ENCODE measurements around the gene OR8B3. TPM values are rescaled to one million over a fixed set of nuclear protein-coding genes. Genes with fewer than 3 reads are reported as not detected.

OR8B3 gene
- total and polyA plus RNA-seq, 10 of the 15 experiments (the other 5 are each of a cell fraction or from before 2014, with no cell fraction given): not detected

- TF ChIP-seq SKIL (IDR thresholded peaks at IDR 0.05; ENCODE audit: low read depth, poor library complexity, severe bottlenecking) (no peak), RELA (IDR thresholded peaks at IDR 0.05; ENCODE audit: borderline replicate concordance, partially characterized antibody) (no peak)
Observed at GRCh38 chr11:124346311-124346955, 52.4 kb downstream of the OR8B3 start (continued).

Other genes with a start within 250 kb of the OR8B3 start
Only the 7 nearest of the 12 such genes appear.
- not detected in 2 replicates for gene OR8G5, start 142.6 kb downstream of the OR8B3 start, total RNA-seq (2014; rRNA removed)
- gene OR8G5, start 142.6 kb downstream of the OR8B3 start, total RNA-seq (2014; rRNA removed; fragmentation: Illumina TruSeq; extraction: Trizol): not detected in 2 replicates
- not detected in 2 replicates for gene OR8G5, start 142.6 kb downstream of the OR8B3 start, total RNA-seq (2021)
- gene OR8G5, start 142.6 kb downstream of the OR8B3 start, polyA plus RNA-seq (2011; rRNA removed): not detected in 2 replicates
- gene OR8G5, start 142.6 kb downstream of the OR8B3 start, polyA plus RNA-seq (2014; fragmentation: Illumina TruSeq; extraction: Trizol): not detected in 2 replicates
- not detected for gene OR8G5, start 142.6 kb downstream of the OR8B3 start, polyA plus RNA-seq (2014; fragmentation: Nextera tagmentation; extraction: Ambion mirVana)
- gene OR8G5, start 142.6 kb downstream of the OR8B3 start, polyA plus RNA-seq (2014; rRNA removed): not detected in 2 replicates
- gene OR8G5, start 142.6 kb downstream of the OR8B3 start, polyA plus RNA-seq (2016; fragmentation: Nextera tagmentation; extraction: Ambion mirVana): not detected
- not detected in 2 replicates for gene OR8D1, start 85.1 kb downstream of the OR8B3 start, total RNA-seq (2014; rRNA removed)
- gene OR8D1, start 85.1 kb downstream of the OR8B3 start, total RNA-seq (2014; rRNA removed; fragmentation: Illumina TruSeq; extraction: Trizol): not detected in 2 replicates
- not detected in 2 replicates for gene OR8D1, start 85.1 kb downstream of the OR8B3 start, total RNA-seq (2021)
- gene OR8D1, start 85.1 kb downstream of the OR8B3 start, polyA plus RNA-seq (2011; rRNA removed): not detected in 2 replicates
- gene OR8D1, start 85.1 kb downstream of the OR8B3 start, polyA plus RNA-seq (2014; fragmentation: Illumina TruSeq; extraction: Trizol): not detected in 2 replicates
- not detected for gene OR8D1, start 85.1 kb downstream of the OR8B3 start, polyA plus RNA-seq (2014; fragmentation: Nextera tagmentation; extraction: Ambion mirVana)
- gene OR8D1, start 85.1 kb downstream of the OR8B3 start, polyA plus RNA-seq (2014; rRNA removed): not detected in 2 replicates
- not detected for gene OR8D1, start 85.1 kb downstream of the OR8B3 start, polyA plus RNA-seq (2016; fragmentation: Nextera tagmentation; extraction: Ambion mirVana)
- gene OR8D2, start 78.8 kb downstream of the OR8B3 start, total RNA-seq (2014; rRNA removed): not detected in 2 replicates
- not detected in 2 replicates for gene OR8D2, start 78.8 kb downstream of the OR8B3 start, total RNA-seq (2014; rRNA removed; fragmentation: Illumina TruSeq; extraction: Trizol)
- gene OR8D2, start 78.8 kb downstream of the OR8B3 start, total RNA-seq (2021): not detected in 2 replicates
- not detected in 2 replicates for gene OR8D2, start 78.8 kb downstream of the OR8B3 start, polyA plus RNA-seq (2011; rRNA removed)
- gene OR8D2, start 78.8 kb downstream of the OR8B3 start, polyA plus RNA-seq (2014; fragmentation: Illumina TruSeq; extraction: Trizol): not detected in 2 replicates
- gene OR8D2, start 78.8 kb downstream of the OR8B3 start, polyA plus RNA-seq (2014; fragmentation: Nextera tagmentation; extraction: Ambion mirVana): not detected
- not detected in 2 replicates for gene OR8D2, start 78.8 kb downstream of the OR8B3 start, polyA plus RNA-seq (2014; rRNA removed)
- gene OR8D2, start 78.8 kb downstream of the OR8B3 start, polyA plus RNA-seq (2016; fragmentation: Nextera tagmentation; extraction: Ambion mirVana): not detected
- not detected in 2 replicates for gene OR8B2, start 14.5 kb downstream of the OR8B3 start, total RNA-seq (2014; rRNA removed)
- gene OR8B2, start 14.5 kb downstream of the OR8B3 start, total RNA-seq (2014; rRNA removed; fragmentation: Illumina TruSeq; extraction: Trizol): not detected in 2 replicates
- not detected in 2 replicates for gene OR8B2, start 14.5 kb downstream of the OR8B3 start, total RNA-seq (2021)
- not detected in 2 replicates for gene OR8B2, start 14.5 kb downstream of the OR8B3 start, polyA plus RNA-seq (2011; rRNA removed)
- not detected in 2 replicates for gene OR8B2, start 14.5 kb downstream of the OR8B3 start, polyA plus RNA-seq (2014; fragmentation: Illumina TruSeq; extraction: Trizol)
- gene OR8B2, start 14.5 kb downstream of the OR8B3 start, polyA plus RNA-seq (2014; fragmentation: Nextera tagmentation; extraction: Ambion mirVana): not detected
- gene OR8B2, start 14.5 kb downstream of the OR8B3 start, polyA plus RNA-seq (2014; rRNA removed): not detected in 2 replicates
- not detected for gene OR8B2, start 14.5 kb downstream of the OR8B3 start, polyA plus RNA-seq (2016; fragmentation: Nextera tagmentation; extraction: Ambion mirVana)
- not detected in 2 replicates for gene OR8B4, start 25.8 kb upstream of the OR8B3 start, total RNA-seq (2014; rRNA removed)
- not detected in 2 replicates for gene OR8B4, start 25.8 kb upstream of the OR8B3 start, total RNA-seq (2014; rRNA removed; fragmentation: Illumina TruSeq; extraction: Trizol)
- gene OR8B4, start 25.8 kb upstream of the OR8B3 start, total RNA-seq (2021): not detected in 2 replicates
- gene OR8B4, start 25.8 kb upstream of the OR8B3 start, polyA plus RNA-seq (2011; rRNA removed): not detected in 2 replicates
- not detected in 2 replicates for gene OR8B4, start 25.8 kb upstream of the OR8B3 start, polyA plus RNA-seq (2014; fragmentation: Illumina TruSeq; extraction: Trizol)
- not detected for gene OR8B4, start 25.8 kb upstream of the OR8B3 start, polyA plus RNA-seq (2014; fragmentation: Nextera tagmentation; extraction: Ambion mirVana)
- gene OR8B4, start 25.8 kb upstream of the OR8B3 start, polyA plus RNA-seq (2014; rRNA removed): not detected in 2 replicates
- gene OR8B4, start 25.8 kb upstream of the OR8B3 start, polyA plus RNA-seq (2016; fragmentation: Nextera tagmentation; extraction: Ambion mirVana): not detected
- not detected in 2 replicates for gene OR8B8, start 46.7 kb upstream of the OR8B3 start, total RNA-seq (2014; rRNA removed)
- gene OR8B8, start 46.7 kb upstream of the OR8B3 start, total RNA-seq (2014; rRNA removed; fragmentation: Illumina TruSeq; extraction: Trizol): not detected in 2 replicates
- not detected in 2 replicates for gene OR8B8, start 46.7 kb upstream of the OR8B3 start, total RNA-seq (2021)
- gene OR8B8, start 46.7 kb upstream of the OR8B3 start, polyA plus RNA-seq (2011; rRNA removed): not detected in 2 replicates
- not detected in 2 replicates for gene OR8B8, start 46.7 kb upstream of the OR8B3 start, polyA plus RNA-seq (2014; fragmentation: Illumina TruSeq; extraction: Trizol)
- gene OR8B8, start 46.7 kb upstream of the OR8B3 start, polyA plus RNA-seq (2014; fragmentation: Nextera tagmentation; extraction: Ambion mirVana): not detected
- not detected in 2 replicates for gene OR8B8, start 46.7 kb upstream of the OR8B3 start, polyA plus RNA-seq (2014; rRNA removed)
- not detected for gene OR8B8, start 46.7 kb upstream of the OR8B3 start, polyA plus RNA-seq (2016; fragmentation: Nextera tagmentation; extraction: Ambion mirVana)
- not detected in 2 replicates for gene OR8B12, start 144.6 kb upstream of the OR8B3 start, total RNA-seq (2014; rRNA removed)
- not detected in 2 replicates for gene OR8B12, start 144.6 kb upstream of the OR8B3 start, total RNA-seq (2014; rRNA removed; fragmentation: Illumina TruSeq; extraction: Trizol)
- not detected in 2 replicates for gene OR8B12, start 144.6 kb upstream of the OR8B3 start, total RNA-seq (2021)
- gene OR8B12, start 144.6 kb upstream of the OR8B3 start, polyA plus RNA-seq (2011; rRNA removed): not detected in 2 replicates
- not detected in 2 replicates for gene OR8B12, start 144.6 kb upstream of the OR8B3 start, polyA plus RNA-seq (2014; fragmentation: Illumina TruSeq; extraction: Trizol)
- not detected for gene OR8B12, start 144.6 kb upstream of the OR8B3 start, polyA plus RNA-seq (2014; fragmentation: Nextera tagmentation; extraction: Ambion mirVana)
- not detected in 2 replicates for gene OR8B12, start 144.6 kb upstream of the OR8B3 start, polyA plus RNA-seq (2014; rRNA removed)
- not detected for gene OR8B12, start 144.6 kb upstream of the OR8B3 start, polyA plus RNA-seq (2016; fragmentation: Nextera tagmentation; extraction: Ambion mirVana)

Measured in GM12878 (cell line).